ENCODE measurements around the gene GPR89A.
"Not testable (repeated sequence)": the region's sequence is repeated elsewhere in the genome, so short reads cannot be mapped to it uniquely, and the experiment has no call there.

GPR89A gene

DNA sequence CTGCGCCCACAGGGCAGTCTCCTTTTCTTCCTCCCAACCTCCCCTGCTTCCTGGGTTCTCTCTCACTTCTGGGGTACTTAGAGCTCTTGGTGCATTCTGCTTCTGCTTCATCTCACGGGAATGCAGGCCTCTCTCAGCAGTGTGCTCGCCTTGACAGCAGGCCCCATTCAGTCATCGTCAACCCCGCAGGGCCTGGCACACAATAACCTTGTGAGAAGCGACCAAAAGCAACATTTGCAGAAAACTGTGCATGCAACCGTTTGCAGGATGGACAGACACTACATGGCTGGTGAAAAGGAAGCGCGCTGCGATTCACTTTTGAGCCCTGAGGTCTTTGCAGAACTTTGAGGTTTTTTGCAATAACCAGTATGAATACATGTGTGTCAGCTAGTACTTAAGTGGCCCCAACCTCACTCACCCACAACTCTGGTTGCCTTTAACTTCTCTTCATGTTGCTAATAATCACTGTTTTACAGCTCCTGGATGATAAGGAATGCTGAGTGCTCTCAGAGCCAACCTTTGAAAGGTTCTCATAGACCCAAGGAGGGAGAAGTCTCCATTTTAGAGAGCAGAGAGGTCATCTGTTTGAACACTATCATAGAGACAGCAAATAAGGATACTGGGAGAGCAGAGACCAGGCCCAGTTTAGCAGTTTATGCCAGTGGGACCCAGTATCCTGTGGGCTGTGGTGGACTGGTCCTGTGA, 109.0 kb downstream of the GPR89A start:
- no peak for DNase-seq (ENCODE audit: low spot score)

DNA sequence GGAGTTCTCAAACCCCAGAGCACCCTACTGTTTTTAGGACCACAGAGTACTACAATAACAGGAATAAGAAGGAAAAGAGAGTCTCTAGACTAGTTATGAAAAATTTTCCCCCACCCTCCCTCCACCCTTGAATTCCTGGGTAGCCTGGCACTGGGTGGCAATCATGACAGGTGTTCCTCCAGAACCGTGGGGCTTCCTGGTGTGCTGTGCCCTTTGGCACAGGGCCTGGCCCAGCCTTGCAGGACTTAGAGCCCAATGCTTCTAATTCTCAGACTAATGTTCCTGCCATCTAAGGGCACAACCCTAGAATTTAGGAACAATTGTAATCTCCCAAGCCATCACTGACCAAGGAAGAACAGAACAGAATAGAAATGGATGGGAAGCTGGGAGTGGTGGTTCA, 110.0 kb downstream of the GPR89A start:
- DNase-seq (ENCODE audit: low spot score) = no peak

DNA sequence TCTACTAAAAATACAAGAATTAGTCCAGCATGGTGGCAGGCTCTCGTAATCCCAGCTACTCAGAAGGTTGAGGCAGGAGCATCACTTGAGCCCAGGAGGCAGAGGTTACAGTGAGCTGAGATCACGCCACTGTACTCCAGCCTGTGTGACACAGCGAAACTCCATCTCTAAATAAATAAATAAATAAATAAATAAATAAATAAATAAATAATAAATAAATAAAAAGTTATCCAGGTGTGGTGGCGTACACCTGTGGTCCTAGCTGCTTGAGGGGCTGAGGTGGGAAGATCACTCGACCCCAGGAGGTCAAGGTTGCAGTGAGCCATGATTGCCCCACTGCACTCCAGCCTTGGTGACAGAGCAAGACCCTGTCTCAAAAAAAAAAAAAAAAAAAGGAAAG, 110.7 kb downstream of the GPR89A start:
- not testable (repeated sequence) for DNase-seq (ENCODE audit: low spot score)

DNA sequence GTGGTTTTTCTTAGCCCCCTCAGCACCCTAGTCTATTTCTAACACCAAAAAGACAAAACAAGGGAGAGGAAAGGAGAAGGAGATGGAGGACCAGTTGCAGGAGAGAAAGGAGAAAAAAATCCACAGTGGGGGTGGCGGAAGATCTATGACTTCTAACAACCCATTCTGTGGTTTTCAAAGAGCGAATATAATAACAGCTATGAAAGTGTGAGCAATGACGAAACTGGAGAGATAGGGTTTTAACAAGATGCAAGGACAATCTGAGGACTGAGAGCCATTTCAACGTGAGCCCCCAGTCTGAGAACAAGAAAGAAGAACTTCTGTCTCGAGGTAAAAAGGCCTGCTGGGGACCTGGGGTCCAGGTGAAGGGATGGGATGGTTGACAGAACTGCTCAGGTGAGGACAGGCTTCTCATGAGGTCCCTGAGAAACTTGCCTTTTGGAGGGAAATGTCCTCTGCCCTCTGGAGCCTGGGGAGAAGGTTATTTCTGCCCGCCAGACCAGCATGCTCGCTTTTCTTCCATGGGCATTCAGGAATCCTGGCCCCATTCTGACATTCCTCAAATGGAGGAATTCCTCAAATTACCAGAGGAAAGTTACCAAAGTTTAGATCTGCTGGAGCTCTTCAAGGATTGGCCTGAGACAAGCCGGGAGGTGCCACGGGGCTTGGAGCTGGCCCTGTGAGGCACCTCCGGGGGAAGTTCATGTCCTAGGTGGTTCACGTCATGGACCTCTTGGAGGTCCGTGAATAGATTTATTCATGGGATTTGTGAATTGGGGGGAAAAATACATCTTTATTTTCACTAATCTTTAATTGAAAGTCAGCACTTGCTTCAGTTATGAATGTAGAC, 111.7 kb downstream of the GPR89A start, which contains the start of gene CD160:
Gene CD160, plus strand, starts transcription at position 270 of the 850 bp plus-strand sequence. CDS start 8,829 bp downstream, outside the sequence.
- no peak for DNase-seq (ENCODE audit: low spot score)
